ENCODE results near the gene KRTAP10-2.

- TF ChIP-seq CTCF (IDR thresholded peaks at IDR 0.05) (no peak), POLR2A (IDR thresholded peaks at IDR 0.05) (no peak)
Measured at GRCh38 chr21:44549525-44550211, 1.6 kb downstream of the KRTAP10-2 start.
